SK-N-SH (cell line): ENCODE measurements around the gene GLG1. TPM values are rescaled to one million over a fixed set of nuclear protein-coding genes. Genes with fewer than 3 reads are reported as not detected.

Experiments
- CTCF ChIA-PET: fragments of 300-600, 350-600 bp; formaldehyde crosslinking; extraction: SDS; loops from one replicate; lab custom pipeline; 2021; lab: Yijun Ruan, JAX
- POLR2A ChIA-PET: fragments of 350-600 bp; sonication (Branson Sonifier 250); formaldehyde crosslinking; extraction: SDS; loops from one replicate; lab custom pipeline; 2020; ENCODE audit warnings: antibody characterized with exemption, inconsistent platforms; lab: Yijun Ruan, JAX
- DNase-seq: peaks from one replicate; pipeline ENCODE4 v3.0.0; 2012
- H2AFZ ChIP-seq: fragments of 200-600 bp; sonication (generic); 2 replicates; pipeline ENCODE4 v1.8.1; 2016; ENCODE audit warnings: antibody characterized with exemption, mild to moderate bottlenecking, low read depth
- H3F3A ChIP-seq: fragments of 200-600 bp; sonication (generic); replicated peaks from 2 replicates; pipeline ENCODE3; 2016; ENCODE audit warnings: antibody characterized with exemption, mild to moderate bottlenecking; ENCODE audit not compliant: insufficient read depth
- H3K27ac ChIP-seq, 2 experiments: fragments of 200-500 bp in 1 of 2; fragments of 200-600 bp in 1 of 2; sonication (Bioruptor generic) in 1 of 2; sonication (generic), shearing (Covaris generic) in 1 of 2; 2 replicates each; pipeline versions ENCODE4 v1.5.1 to v1.6.1; 2014 to 2016; ENCODE audit warnings: low read depth in 2 of 2, inconsistent platforms in 1 of 2, low read length in 1 of 2, mild to moderate bottlenecking in 1 of 2, mixed read lengths in 1 of 2
- H3K27me3 ChIP-seq: fragments of 200-600 bp; sonication (generic), shearing (Covaris generic); 2 replicates; pipeline ENCODE4 v1.6.1; 2016; ENCODE audit warnings: mixed run types; ENCODE audit not compliant: insufficient read depth
- H3K36me3 ChIP-seq, 2 experiments: fragments of 200-500 bp in 1 of 2; fragments of 200-600 bp in 1 of 2; sonication (Bioruptor generic) in 1 of 2; sonication (generic) in 1 of 2; replicated peaks in 1 of 2; 2 replicates each; pipeline versions ENCODE3 to v1.5.1; 2014 to 2016; ENCODE audit warnings: low read length in 1 of 2, mild to moderate bottlenecking in 1 of 2; ENCODE audit not compliant: insufficient read depth in 2 of 2, control insufficient read depth in 1 of 2
- H3K4me1 ChIP-seq, 2 experiments: fragments of 200-500 bp in 1 of 2; fragments of 200-600 bp in 1 of 2; sonication (Bioruptor generic) in 1 of 2; sonication (generic), shearing (Covaris generic) in 1 of 2; 2 replicates each; pipeline versions ENCODE4 v1.5.1 to v1.6.1; 2014 to 2016; ENCODE audit warnings: low read depth in 1 of 2, low read length in 1 of 2, mixed run types in 1 of 2; ENCODE audit not compliant: insufficient read depth in 2 of 2, control insufficient read depth in 1 of 2
- H3K4me2 ChIP-seq: fragments of 200-600 bp; sonication (generic), shearing (Covaris generic); 2 replicates; pipeline ENCODE4 v1.6.1; 2017; ENCODE audit warnings: mixed run types
- H3K4me3 ChIP-seq, 2 experiments: fragments of 200-500 bp in 1 of 2; fragments of 200-600 bp in 1 of 2; sonication (Bioruptor generic) in 1 of 2; sonication (generic), shearing (Covaris generic) in 1 of 2; 2 replicates each; pipeline versions ENCODE4 v1.5.1 to v1.8.1; 2014 to 2016; ENCODE audit warnings: low read depth in 2 of 2, inconsistent platforms in 1 of 2, low read length in 1 of 2, mild to moderate bottlenecking in 1 of 2, mixed read lengths in 1 of 2, moderate library complexity in 1 of 2
- H3K79me2 ChIP-seq: fragments of 200-600 bp; sonication (generic); 2 replicates; pipeline ENCODE4 v1.8.1; 2017; ENCODE audit warnings: mild to moderate bottlenecking; ENCODE audit not compliant: insufficient read depth
- H3K9ac ChIP-seq: fragments of 200-600 bp; sonication (generic); 2 replicates; pipeline ENCODE4 v1.6.1; 2017; ENCODE audit warnings: mixed run types
- H3K9me2 ChIP-seq: fragments of 200-600 bp; sonication (generic); 2 replicates; pipeline ENCODE4 v1.6.1; 2017; ENCODE audit warnings: mixed run types
- H3K9me3 ChIP-seq: fragments of 200-600 bp; sonication (generic); 2 replicates; pipeline ENCODE4 v1.6.1; 2017; ENCODE audit warnings: mixed run types, mild to moderate bottlenecking, moderate library complexity
- H4K20me1 ChIP-seq: fragments of 200-600 bp; sonication (generic); 2 replicates; pipeline ENCODE4 v1.6.1; 2017; ENCODE audit warnings: mild to moderate bottlenecking, mixed run types; ENCODE audit not compliant: insufficient read depth
- ELF1 ChIP-seq: IDR thresholded peaks from 2 replicates; pipeline ENCODE4 v1.4.0; 2012
- EZH2phosphoT487 ChIP-seq: fragments of 200-600 bp; sonication (generic); IDR thresholded peaks from 2 replicates; pipeline ENCODE4 v1.6.1; 2017; ENCODE audit warnings: low read depth, mixed run types, mild to moderate bottlenecking, antibody characterized with exemption, moderate library complexity, borderline replicate concordance
- FOSL2 ChIP-seq: IDR thresholded peaks from 2 replicates; pipeline ENCODE4 v1.4.0; 2012; ENCODE audit warnings: low read depth, mild to moderate bottlenecking, moderate library complexity, borderline replicate concordance
- FOXM1 ChIP-seq: IDR thresholded peaks from 2 replicates; pipeline ENCODE4 v1.4.0; 2012; ENCODE audit warnings: low read depth, mild to moderate bottlenecking
- GATA2 ChIP-seq: sonication (generic); formaldehyde crosslinking; IDR thresholded peaks from 2 replicates; pipeline ENCODE4 v1.5.0; 2020; ENCODE audit warnings: mild to moderate bottlenecking, missing genetic modification reagents
- MEF2A ChIP-seq: IDR thresholded peaks from 2 replicates; pipeline ENCODE4 v1.4.0; 2012; ENCODE audit warnings: low read depth, borderline replicate concordance
- MXI1 ChIP-seq: IDR thresholded peaks from 2 replicates; pipeline ENCODE4 v1.6.1; 2012; ENCODE audit warnings: mild to moderate bottlenecking, low read depth, low read length, improper control_type of control experiment
- NFIC ChIP-seq: IDR thresholded peaks from 2 replicates; pipeline ENCODE4 v1.4.0; 2012; ENCODE audit warnings: borderline replicate concordance
- RAD21 ChIP-seq: IDR thresholded peaks from 2 replicates; pipeline ENCODE4 v1.6.1; 2012; ENCODE audit warnings: mild to moderate bottlenecking, low read length
- WGBS: methylation state at CpG from one replicate; pipeline ENCODE4 v1.1.6; 2017; ENCODE audit warnings: low lambda C conversion rate; 5-methylcytosine and 5-hydroxymethylcytosine counted together
- polyA plus RNA-seq, 3 experiments: library from polyadenylated mRNA; depleted of rRNA; stranded (reverse); fragments of >200 nt; gene quantifications; 2 replicates each; pipeline ENCODE4 v1.2.3, GENCODE V29; 2012
- TF ChIP-seq, protein P1 (sequence below): fragments of 200-600 bp; sonication (generic); IDR thresholded peaks from 2 replicates; pipeline ENCODE4 v1.6.1; 2017; ENCODE audit warnings: antibody characterized with exemption, mild to moderate bottlenecking, moderate library complexity
- TF ChIP-seq, protein P2 (sequence below): IDR thresholded peaks from 2 replicates; pipeline ENCODE4; 2012
- TF ChIP-seq, protein P3 (sequence below): IDR thresholded peaks from 2 replicates; pipeline ENCODE4 v1.6.1; 2012; ENCODE audit warnings: mild to moderate bottlenecking, low read depth, low read length, moderate library complexity
- TF ChIP-seq, protein P4 (sequence below): fragments of 150-350 bp; IDR thresholded peaks from 2 replicates; pipeline ENCODE4 v1.6.1; 2017; ENCODE audit warnings: antibody characterized with exemption, low read length, low read depth, borderline replicate concordance
- TF ChIP-seq, protein P5 (sequence below): IDR thresholded peaks from 2 replicates; pipeline ENCODE4 v1.4.0; 2012; ENCODE audit warnings: low read depth, borderline replicate concordance

Gene GLG1
- polyA plus RNA-seq, 1 of the 3 experiments (the other 2 are of a cell fraction), result 71.1 TPM

DNA sequence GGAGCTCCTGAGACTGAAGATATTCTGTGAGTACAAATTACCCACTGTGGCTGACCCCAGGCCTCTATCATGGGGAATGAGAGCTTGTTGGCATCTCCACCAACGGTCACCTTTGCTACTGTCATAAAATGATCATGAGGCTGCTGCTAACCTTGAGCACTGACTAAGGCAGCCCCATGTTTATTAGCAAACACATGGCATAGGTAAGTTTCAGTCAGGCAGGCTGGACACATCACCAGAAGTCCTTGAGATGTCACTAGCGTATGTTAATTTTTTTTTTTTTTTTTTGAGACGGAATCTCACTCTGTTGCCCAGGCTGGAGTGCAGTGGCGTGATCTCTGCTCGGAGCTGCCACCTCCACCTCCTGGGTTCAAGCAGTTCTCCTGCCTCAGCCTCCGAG lies 1.5 kb upstream of the GLG1 start:
- no peak overlapping the region for H2AFZ ChIP-seq
- H3K4me1 ChIP-seq, result peaks cover 0 to 5% of the 10 kb centered on the region in 2 experiments; a peak in 3 of 4 replicates
- peaks cover 9% of the 10 kb centered on the region for H3F3A ChIP-seq
- no peak overlapping the region for H3K4me2 ChIP-seq
- CTCF ChIA-PET, result interaction anchor here (4.0 kb wide), 1 partner anchor 15 kb away, joined by 18 read pairs; no protein-coding TSS in a partner anchor
- TF ChIP-seq, protein P1, sequence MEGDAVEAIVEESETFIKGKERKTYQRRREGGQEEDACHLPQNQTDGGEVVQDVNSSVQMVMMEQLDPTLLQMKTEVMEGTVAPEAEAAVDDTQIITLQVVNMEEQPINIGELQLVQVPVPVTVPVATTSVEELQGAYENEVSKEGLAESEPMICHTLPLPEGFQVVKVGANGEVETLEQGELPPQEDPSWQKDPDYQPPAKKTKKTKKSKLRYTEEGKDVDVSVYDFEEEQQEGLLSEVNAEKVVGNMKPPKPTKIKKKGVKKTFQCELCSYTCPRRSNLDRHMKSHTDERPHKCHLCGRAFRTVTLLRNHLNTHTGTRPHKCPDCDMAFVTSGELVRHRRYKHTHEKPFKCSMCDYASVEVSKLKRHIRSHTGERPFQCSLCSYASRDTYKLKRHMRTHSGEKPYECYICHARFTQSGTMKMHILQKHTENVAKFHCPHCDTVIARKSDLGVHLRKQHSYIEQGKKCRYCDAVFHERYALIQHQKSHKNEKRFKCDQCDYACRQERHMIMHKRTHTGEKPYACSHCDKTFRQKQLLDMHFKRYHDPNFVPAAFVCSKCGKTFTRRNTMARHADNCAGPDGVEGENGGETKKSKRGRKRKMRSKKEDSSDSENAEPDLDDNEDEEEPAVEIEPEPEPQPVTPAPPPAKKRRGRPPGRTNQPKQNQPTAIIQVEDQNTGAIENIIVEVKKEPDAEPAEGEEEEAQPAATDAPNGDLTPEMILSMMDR, result no peak
- TF ChIP-seq NFIC, result no peak
- no peak for TF ChIP-seq FOSL2
- TF ChIP-seq, protein P2, sequence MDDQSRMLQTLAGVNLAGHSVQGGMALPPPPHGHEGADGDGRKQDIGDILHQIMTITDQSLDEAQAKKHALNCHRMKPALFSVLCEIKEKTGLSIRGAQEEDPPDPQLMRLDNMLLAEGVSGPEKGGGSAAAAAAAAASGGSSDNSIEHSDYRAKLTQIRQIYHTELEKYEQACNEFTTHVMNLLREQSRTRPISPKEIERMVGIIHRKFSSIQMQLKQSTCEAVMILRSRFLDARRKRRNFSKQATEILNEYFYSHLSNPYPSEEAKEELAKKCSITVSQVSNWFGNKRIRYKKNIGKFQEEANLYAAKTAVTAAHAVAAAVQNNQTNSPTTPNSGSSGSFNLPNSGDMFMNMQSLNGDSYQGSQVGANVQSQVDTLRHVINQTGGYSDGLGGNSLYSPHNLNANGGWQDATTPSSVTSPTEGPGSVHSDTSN, result no peak
- TF ChIP-seq, protein P3, sequence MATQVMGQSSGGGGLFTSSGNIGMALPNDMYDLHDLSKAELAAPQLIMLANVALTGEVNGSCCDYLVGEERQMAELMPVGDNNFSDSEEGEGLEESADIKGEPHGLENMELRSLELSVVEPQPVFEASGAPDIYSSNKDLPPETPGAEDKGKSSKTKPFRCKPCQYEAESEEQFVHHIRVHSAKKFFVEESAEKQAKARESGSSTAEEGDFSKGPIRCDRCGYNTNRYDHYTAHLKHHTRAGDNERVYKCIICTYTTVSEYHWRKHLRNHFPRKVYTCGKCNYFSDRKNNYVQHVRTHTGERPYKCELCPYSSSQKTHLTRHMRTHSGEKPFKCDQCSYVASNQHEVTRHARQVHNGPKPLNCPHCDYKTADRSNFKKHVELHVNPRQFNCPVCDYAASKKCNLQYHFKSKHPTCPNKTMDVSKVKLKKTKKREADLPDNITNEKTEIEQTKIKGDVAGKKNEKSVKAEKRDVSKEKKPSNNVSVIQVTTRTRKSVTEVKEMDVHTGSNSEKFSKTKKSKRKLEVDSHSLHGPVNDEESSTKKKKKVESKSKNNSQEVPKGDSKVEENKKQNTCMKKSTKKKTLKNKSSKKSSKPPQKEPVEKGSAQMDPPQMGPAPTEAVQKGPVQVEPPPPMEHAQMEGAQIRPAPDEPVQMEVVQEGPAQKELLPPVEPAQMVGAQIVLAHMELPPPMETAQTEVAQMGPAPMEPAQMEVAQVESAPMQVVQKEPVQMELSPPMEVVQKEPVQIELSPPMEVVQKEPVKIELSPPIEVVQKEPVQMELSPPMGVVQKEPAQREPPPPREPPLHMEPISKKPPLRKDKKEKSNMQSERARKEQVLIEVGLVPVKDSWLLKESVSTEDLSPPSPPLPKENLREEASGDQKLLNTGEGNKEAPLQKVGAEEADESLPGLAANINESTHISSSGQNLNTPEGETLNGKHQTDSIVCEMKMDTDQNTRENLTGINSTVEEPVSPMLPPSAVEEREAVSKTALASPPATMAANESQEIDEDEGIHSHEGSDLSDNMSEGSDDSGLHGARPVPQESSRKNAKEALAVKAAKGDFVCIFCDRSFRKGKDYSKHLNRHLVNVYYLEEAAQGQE, result no peak
- no peak for TF ChIP-seq ELF1
- TF ChIP-seq GATA2, result no peak
- TF ChIP-seq MXI1, result no peak
- H4K20me1 ChIP-seq, result peaks cover 23% of the 10 kb centered on the region
- no peak overlapping the region for H3K4me3 ChIP-seq
- POLR2A ChIA-PET, result interaction anchor here (2.1 kb wide), 1 partner anchor 8 kb away, joined by 12 read pairs; no protein-coding TSS in a partner anchor
- no peak for DNase-seq
- H3K9me2 ChIP-seq, result no peaks in the 10 kb centered on the region
- no peaks in the 10 kb centered on the region for H3K27me3 ChIP-seq
- WGBS, result 77% methylated on average over 5 of the region's 6 CpGs
- H3K36me3 ChIP-seq, result no peaks in the 10 kb centered on the region
- no peak overlapping the region for H3K9ac ChIP-seq
- H3K79me2 ChIP-seq, result peaks cover 35% of the 10 kb centered on the region
- H3K27ac ChIP-seq, result no peak overlapping the region
- H3K9me3 ChIP-seq, result no peaks in the 10 kb centered on the region

DNA sequence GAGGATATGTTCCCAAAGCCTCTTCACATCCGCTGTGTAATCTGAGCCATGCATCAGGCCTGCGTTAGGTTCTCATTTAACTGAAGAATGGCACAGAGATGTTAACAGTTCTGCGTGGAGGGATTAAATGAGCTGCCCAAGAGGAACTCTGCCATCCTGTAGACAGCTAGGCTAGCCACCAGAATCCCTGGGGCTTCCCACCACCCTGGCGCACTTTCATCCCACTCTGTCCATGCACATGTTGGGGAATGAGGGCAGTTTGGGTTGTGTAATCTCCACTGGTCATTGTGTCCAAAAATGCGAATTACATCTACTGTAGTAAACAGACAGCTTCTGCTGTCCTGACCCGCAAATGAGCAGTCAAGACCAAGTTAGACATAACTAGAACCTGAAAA lies 1.0 kb upstream of the GLG1 start:
- Histone ChIP-seq H3K27me3 (no peaks in the 10 kb centered on the region), H3K79me2 (peaks cover 39% of the 10 kb centered on the region), H4K20me1 (peaks cover 27% of the 10 kb centered on the region), H3F3A (peaks cover 9% of the 10 kb centered on the region), H3K9me3 (no peaks in the 10 kb centered on the region), H3K27ac (no peak overlapping the region), H3K36me3 (no peaks in the 10 kb centered on the region), H3K4me3 (no peak overlapping the region), H2AFZ (peak overlapping the region; percentile 94; the same call in 1 of the 2 replicates), H3K4me2 (no peak overlapping the region), H3K9ac (no peak overlapping the region), H3K9me2 (no peaks in the 10 kb centered on the region), H3K4me1 (peaks cover 0 to 5% of the 10 kb centered on the region in 2 experiments; a peak in 3 of 4 replicates)
- ChIA-PET POLR2A (interaction anchor here (2.1 kb wide), 1 partner anchor 9 kb away, joined by 12 read pairs; no protein-coding TSS in a partner anchor), CTCF (interaction anchor here (4.0 kb wide), 1 partner anchor 16 kb away, joined by 18 read pairs; no protein-coding TSS in a partner anchor)
- no peak for DNase-seq
- WGBS, result 89% methylated on average over 6 of the region's 6 CpGs
- TF ChIP-seq FOXM1, result no peak
- TF ChIP-seq, protein P4, sequence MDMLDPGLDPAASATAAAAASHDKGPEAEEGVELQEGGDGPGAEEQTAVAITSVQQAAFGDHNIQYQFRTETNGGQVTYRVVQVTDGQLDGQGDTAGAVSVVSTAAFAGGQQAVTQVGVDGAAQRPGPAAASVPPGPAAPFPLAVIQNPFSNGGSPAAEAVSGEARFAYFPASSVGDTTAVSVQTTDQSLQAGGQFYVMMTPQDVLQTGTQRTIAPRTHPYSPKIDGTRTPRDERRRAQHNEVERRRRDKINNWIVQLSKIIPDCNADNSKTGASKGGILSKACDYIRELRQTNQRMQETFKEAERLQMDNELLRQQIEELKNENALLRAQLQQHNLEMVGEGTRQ, result no peak
- TF ChIP-seq MEF2A, result no peak
- TF ChIP-seq, protein P3, result no peak
- TF ChIP-seq RAD21, result no peak
- TF ChIP-seq, protein P5, sequence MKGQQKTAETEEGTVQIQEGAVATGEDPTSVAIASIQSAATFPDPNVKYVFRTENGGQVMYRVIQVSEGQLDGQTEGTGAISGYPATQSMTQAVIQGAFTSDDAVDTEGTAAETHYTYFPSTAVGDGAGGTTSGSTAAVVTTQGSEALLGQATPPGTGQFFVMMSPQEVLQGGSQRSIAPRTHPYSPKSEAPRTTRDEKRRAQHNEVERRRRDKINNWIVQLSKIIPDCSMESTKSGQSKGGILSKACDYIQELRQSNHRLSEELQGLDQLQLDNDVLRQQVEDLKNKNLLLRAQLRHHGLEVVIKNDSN, result no peak
- no peak for TF ChIP-seq EZH2phosphoT487
